ENCODE data around the gene FHOD3.

- TF ChIP-seq POLR2A (IDR thresholded peaks at IDR 0.05; ENCODE audit: low read depth, low read length) (no peak), RFX5 (IDR thresholded peaks at IDR 0.05; ENCODE audit: low read depth, low read length) (no peak), BHLHE40 (IDR thresholded peaks at IDR 0.05; ENCODE audit: low read depth, low read length) (no peak), CTCF (conservative IDR thresholded peaks at IDR 0.05; ENCODE audit: low read depth, low read length) (no peak), USF2 (IDR thresholded peaks at IDR 0.05; ENCODE audit: low read depth, low read length) (no peak), RAD21 (IDR thresholded peaks at IDR 0.05; ENCODE audit: low read length) (no peak), MAFK (IDR thresholded peaks at IDR 0.05; ENCODE audit: low read depth, low read length) (no peak), CEBPB (IDR thresholded peaks at IDR 0.05; ENCODE audit: low read depth, low read length) (no peak), NFE2L2 (IDR thresholded peaks at IDR 0.05; ENCODE audit: low read depth, low read length) (no peak), SMC3 (IDR thresholded peaks at IDR 0.05; ENCODE audit: low read depth, low read length) (no peak), RCOR1 (IDR thresholded peaks at IDR 0.05; ENCODE audit: insufficient replicate concordance, low read length) (no peak)
Measured at GRCh38 chr18:36448384-36449290, 151.1 kb downstream of the FHOD3 start.

Measured in IMR-90 (cell line).